GM19438 (cell line): ENCODE measurements around the gene PPOX.
A peak's percentile ranks its signal among the peaks of the same experiment; 100 is the strongest.

Source experiments
- ATAC-seq: cut with Tn5 transposase; IDR thresholded peaks from one replicate; pipeline ENCODE4 v1.9.1; 2021; ENCODE audit warnings: low read depth; ENCODE audit not compliant: unreplicated experiment

The PPOX gene

DNA sequence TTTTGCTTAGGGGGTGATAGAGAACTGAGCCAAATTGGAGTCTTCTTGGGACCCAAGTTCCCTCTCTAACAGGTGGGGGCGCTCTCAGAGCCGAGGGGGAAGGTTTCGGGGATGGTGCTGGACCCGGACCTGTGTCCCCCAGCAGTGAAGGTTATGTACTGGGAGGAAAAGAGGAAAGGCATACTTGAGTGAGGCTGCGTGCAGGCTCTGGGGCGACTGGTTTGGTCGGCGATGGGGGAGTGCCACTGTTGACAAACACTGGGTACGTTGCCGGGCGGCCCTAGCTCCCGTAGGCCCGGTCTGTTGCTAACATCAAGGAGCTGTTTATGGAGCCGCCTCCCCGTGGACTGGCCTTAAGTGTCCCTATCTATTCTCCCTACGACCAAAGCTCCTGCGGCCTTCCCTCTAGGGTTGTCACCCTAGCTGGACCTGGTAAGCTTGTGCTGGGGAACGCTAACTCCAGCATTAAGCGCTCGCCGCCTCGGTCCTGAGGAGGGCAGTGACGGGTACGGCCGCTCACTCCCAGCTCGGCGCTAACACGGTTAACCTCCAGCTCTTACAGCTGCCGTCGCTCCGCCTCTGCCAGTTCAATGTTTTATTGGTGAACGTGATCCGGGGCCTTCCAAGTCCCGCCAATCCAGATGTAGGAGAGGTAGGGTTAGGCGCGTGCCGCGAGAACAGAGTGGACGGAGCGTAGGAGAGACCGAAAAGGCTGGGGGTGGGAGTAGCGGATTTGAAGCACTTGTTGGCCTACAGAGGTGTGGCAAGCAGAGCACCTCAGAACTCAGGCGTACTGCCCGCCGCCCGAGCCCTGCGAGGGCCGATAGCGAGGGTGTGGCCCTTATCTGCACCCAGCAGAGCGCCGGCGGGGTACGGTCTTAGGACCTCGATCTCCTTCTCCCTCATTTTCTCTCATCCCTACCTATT, at the start of gene PPOX:
Gene PPOX (plus strand): TSS at position 685 of the 927 bp plus-strand sequence. CDS start 422 bp downstream, outside the sequence.
- ATAC-seq, result peak; percentile 93

DNA sequence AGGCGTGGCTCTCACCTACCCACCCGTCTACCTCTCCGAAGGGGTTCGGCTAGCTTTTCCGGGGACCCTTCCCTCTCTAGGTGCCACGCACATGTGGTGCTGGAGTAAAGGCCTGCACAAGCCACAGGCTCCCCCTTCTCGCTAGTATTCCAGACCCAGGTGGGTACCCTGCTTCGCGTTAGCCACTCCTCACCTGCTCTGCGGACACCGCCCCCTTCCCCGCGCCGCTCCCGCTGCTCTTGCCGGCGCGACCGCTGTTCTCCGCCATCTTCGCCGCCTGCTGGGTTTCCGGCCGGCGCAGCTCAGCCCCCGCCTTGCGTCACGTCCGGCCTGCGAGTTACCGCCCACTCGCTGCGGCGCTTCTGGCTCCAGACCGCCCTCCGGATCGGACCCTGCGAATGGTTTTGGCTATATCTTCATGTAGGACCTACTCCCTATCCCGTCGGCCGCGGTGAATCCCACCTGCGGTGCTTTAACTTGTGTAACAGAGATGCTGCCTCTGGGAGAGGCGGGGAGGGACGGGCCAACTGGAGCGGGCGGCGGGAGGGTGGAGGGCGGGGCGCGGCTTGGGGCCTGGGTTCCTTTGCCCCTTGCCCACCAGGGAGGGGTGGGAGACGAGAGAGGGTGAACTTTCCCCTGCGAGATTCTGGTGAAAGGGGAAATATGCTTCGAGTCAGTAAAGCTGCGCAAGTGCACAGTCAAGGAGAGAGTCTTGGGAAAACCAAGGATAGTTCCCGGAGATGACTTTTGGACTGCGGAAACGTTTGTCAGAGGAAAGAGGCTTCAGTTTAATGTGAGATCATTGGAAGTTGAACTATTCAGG, 48.3 kb upstream of the PPOX start, which contains the start of the genes NIT1 and PFDN2:
Gene NIT1 (plus strand): TSS at position 347 of the 823 bp plus-strand sequence. CDS start 72 bp downstream, at position 419.
Gene PFDN2 (minus strand): TSS at position 279 of the 823 bp plus-strand sequence. CDS start 11 bp downstream, at position 268.
- peak; percentile 80 for ATAC-seq

DNA sequence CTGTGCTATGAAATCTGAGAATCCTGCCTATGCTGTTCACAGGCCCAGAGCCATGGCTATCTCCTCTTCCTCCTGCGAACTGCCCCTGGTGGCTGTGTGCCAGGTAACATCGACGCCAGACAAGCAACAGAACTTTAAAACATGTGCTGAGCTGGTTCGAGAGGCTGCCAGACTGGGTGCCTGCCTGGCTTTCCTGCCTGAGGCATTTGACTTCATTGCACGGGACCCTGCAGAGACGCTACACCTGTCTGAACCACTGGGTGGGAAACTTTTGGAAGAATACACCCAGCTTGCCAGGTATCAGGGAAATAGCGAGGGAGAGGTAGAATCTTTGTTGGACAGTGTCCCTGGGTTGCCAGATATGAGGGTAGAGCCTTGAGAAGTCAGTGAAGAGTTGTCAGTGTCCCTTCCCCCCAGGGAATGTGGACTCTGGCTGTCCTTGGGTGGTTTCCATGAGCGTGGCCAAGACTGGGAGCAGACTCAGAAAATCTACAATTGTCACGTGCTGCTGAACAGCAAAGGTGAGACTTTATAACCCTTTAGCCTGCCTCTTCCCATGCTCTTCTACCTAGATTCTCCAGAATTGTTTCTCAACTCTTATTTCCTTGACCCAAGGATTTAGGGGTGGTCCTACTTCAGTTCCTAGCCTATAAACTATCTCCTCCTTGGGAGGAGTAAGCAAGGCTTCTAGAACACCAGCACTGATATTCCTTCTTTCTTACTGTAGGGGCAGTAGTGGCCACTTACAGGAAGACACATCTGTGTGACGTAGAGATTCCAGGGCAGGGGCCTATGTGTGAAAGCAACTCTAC, 46.9 kb upstream of the PPOX start:
- ATAC-seq, result no peak

DNA sequence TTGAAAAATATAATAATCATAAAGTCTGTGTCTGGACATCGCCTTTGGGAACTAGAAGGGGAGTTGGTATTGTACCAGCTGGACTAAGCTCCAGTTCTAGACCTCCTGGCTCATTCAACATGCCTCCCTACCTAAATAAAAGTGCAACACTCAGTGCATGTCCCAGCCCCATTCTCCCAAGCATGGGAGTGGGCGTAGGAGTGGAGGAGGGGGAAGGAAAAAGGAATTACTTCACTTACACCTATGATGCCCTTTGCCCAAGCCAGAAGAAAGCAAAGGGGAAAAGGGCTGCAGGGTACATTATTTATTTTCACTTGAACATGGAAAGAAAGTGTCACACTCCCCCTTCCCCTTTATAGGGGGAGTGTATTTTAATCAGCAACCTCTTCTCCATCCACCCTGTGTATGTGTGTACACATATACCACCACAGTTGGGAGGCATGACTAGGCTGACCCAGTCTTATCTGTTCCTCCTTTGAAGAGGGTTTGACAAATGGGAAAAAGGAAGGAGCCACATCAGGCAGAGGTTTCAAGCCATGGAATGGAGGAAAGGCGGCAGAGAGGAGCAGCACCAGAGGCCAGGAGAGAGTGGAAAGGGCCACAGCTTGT, 45.1 kb upstream of the PPOX start:
- no peak for ATAC-seq

DNA sequence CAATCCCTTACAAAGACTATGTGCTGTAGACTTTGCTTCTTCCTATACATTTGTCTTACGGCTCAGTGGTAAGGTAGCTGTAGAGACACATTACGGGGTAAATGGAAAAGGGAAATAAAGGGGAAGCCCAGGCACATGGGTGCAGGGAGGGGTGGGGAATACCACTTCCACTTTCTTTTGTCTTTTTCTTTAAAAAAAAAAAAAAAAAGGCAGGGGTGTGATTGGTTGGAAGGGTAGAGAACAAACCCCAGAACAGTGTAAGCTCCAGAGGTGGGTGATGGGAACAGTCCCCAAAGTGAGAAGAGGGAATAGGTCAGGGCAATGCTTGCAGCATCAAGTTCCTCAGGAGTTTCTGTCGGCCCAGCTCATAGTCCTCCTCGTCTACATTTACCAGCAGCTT, 44.4 kb upstream of the PPOX start:
- ATAC-seq, result no peak

DNA sequence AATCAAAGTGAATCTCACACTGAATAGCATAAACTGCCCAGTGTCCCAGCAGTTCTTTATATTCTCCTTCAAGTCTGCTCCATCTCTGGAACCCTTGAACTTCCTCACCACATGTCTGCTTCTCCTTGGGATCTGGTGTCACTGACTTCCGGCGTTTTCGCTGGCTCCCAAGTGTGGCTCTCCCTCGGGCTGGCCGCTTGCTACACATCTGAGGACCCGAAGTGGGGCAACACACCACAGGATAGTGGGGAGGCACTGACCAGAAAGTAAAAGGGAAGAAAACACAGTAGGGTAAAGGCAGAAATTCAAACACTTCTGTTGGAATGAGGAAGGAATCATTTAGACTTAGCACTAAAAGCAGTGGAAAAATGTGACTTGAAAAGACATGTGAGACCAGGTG, 43.3 kb upstream of the PPOX start:
- ATAC-seq, result no peak

DNA sequence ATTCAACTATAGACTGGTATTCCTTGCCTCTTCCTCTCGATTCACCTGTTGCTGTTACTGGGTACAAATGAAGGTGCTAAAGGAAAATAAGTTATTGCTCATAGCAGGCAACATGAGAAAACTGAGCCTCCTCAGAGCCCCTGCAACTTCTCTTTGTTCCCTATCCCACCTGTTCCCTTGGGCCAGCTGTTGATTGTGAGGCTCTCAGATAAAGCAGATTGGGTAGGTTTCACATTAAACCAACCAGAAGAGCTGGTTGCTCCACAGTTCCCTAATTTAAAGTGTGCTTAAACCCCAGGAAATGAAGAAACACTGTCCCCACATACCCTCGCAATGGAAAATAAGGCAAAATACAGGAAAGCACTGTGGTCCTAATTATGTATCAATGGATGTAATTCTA, 38.6 kb upstream of the PPOX start:
- ATAC-seq, result no peak

DNA sequence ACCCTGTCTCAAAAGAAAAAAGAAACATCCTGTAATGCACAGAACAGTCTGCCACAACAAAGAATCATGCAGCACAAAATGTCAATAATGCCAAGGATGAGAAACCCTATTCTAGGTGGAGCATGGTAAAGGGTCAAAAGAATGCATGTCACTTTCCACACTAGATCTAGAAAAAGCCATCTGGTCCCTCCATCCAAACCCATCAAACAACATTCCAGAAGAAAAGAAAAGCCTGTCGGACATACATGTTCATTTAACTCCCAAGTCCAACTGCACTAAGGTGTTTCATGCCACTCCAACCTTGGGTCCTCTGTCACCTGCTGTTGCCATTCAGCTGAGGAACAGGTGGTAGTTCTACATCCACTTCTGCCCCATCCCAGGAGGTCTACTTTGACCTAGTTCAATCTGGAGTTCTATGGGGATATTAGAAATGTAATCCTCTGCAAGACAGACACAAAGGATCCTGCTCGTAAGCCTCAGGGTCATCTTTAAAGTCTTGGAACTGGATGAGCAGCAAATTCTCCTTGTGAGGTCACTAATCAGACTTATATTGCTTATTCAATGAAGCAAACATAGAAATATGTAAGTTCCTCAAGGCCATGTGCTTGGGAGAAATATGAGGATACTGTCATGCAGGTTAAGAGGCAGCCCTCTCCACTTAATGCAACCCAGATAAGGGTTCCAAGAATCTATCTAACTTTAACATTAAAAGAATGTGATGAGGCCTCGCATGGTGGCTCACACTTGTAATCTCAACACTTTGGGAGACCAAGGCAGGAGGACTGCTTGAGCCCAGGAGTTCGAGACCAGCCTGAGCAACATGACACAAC, 37.4 kb upstream of the PPOX start:
- ATAC-seq, result no peak

DNA sequence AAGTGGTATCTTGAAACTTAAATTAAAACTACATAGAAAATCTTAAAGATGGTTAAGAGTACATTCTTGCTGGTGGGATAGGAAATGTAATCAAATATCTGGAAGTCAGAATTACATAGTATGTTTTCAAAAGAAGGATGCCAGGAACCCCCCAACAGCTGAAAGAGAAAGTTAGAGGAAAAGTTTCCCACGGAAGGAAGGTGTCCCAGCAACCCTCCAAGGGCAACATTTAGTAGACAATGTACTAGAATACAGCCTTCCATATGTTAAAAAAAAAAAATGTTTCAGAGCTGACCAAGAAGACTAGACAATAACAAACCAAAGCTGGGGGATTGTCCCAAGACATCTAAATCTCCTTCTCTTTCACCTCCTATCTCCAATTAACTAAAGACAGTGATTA, 36.0 kb upstream of the PPOX start:
- no peak for ATAC-seq

DNA sequence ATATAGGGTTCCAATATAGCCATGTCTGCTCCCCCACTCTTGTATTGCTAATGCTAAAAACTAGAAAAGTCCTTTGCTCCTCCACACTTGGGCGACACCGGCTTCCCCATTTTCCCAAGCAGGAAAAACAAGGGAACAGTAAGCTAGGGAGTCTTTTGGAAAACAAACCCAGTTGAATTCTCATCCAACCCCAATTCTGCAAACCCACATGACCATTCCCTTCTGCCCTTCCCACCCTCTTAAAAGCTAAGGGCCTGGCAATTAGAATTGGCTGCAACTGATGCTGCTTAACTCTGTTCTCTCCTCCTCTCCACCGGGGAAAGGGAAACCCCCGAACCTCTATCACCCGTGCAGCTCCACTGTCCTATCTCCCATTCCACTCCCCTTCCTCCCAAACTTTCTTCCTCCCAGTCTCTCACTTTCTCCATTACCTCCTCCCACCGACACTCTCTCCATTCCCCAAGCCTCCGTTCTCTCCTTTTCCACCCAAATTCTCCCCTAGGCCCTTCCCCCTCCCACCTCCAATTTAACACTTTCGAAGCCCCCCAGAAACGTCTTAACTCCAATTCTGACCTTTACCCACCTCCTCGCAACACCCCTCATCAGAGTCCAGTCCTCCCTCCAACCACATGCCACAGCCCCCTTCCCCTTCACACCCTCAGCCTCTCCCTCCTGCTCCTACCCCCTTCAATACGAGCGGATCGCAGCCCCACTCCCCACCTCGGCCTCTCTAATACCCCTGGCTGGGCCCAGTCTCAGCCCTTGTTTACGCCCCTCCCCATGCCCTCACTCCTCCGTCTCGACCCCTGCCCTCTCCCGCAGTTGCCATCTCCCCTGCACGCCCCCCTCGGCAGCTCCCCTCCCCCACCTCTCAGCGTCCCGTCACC, 34.5 kb upstream of the PPOX start:
- ATAC-seq, result no peak

DNA sequence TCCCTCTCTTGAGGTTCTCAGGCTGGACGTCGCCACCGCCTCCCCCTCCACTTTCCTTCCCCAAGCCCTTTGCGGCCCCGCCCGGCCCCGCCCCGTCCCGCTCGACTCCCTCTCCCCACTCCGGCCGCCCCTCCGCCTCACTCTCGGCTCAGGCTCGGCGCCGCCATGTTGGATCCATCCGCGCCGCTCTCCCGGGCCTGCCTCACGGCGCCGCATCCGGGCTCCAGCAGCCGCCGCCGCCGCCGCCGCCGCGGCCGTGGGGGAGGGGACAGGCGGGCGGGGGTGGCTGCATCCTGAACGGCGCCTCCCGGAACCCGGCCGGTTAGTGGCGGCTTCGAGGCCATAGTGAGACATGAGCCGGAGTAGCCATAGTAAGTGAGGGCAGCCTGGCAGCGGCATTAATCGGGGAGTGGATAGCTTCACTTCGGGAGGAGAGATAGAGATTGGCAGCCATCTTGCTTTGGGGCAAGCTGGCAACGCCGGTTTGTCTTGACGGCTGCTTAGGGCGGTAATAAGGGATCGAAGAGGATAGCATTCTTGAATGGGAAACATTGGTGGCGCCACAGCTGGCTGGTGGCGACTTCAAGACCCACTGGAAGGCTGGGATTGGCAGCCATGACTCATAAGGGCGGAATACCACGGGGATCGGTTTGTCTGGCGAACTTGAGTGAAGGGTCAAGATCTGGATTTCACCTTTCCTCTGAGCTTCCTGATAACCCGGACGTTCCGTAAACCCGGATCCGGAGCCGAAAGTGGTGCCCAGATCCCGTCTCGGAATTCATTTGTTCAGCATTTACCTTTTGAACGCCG, 33.6 kb upstream of the PPOX start, which contains the start of gene DEDD:
Gene DEDD (minus strand): TSS at position 258 of the 810 bp plus-strand sequence. CDS start 8,205 bp downstream, outside the sequence.
- ATAC-seq, result peak; percentile 97

DNA sequence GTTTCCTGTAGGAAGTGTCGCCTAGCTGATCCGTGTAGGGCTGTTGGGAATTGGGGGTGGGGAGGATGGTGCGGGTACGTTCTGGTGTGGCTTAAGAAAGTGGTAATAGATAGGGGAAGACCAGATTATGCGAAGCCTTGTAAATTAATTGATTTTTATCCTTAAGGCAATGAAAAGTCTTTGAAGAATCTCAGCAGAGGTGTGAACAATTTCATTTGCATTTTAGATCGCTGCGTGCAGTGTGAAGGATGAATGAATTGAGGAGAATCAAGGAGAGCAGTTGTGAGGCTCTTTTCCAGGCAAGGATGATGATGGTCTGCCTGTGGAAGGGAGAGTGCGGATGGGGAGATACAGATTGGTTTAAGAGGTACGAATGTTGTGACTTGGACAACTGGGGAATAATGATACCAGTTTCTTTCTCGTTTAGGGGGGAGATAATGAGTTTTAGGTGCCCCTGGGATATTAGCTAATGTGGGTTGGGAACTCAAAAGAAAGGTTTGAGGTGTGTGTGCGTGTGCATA, 32.9 kb upstream of the PPOX start:
- ATAC-seq, result no peak

DNA sequence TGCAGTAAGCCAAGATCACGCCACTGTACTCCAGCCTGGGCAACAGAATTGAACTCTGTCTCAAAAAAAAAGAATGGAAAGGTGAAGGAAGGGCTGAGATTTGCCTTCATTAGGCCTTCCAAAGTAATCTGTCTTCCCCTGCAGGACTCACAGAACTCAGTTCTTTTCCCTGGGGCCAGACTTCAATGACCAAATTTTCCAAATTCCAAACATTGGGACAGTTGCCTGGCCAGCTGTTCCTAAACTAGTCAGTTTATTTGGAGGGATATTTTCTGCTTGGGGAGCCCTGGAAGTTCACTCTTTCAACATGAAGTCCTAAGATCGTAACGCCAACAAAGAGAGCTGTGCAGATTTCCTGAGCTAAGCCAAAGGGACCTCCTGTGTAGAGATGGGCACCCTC, 28.3 kb upstream of the PPOX start:
- no peak for ATAC-seq

DNA sequence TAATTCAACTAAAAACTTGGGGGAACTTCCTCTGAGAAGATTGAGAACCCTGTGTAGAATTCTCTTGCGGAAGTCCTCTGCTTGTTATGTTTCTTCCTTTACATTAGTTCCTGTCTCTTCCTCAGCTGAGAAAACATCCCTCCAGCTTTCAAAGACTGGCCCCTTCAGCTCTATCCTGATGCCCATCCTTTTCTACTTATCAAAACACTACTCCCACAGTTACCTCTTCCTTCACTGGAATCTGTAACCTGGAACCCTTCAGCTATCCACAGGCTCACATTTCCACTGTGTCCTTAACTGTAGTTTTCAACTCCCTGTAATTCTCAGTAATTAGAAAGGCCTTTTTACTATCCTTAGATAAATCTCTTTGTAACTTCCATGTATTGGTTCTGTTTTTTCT, 27.8 kb upstream of the PPOX start:
- ATAC-seq, result no peak

DNA sequence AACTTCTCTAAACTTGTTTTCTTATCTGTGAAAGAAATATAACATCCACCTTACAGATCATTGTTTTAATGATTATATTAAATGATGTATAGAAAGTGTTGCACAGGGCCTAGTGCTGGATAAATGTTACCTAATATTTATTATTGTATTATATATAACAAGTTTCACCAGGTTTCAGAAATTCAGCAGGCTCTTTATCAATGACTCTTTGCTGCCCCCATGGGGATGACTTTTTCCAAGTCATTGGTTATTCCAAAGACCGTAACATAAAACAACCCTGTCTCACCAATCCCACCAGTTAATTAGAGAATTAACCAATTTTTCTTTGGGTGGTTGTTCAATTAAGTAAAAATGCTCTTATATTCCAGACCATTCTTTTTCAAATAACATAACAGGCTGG, 26.5 kb upstream of the PPOX start:
- no peak for ATAC-seq

DNA sequence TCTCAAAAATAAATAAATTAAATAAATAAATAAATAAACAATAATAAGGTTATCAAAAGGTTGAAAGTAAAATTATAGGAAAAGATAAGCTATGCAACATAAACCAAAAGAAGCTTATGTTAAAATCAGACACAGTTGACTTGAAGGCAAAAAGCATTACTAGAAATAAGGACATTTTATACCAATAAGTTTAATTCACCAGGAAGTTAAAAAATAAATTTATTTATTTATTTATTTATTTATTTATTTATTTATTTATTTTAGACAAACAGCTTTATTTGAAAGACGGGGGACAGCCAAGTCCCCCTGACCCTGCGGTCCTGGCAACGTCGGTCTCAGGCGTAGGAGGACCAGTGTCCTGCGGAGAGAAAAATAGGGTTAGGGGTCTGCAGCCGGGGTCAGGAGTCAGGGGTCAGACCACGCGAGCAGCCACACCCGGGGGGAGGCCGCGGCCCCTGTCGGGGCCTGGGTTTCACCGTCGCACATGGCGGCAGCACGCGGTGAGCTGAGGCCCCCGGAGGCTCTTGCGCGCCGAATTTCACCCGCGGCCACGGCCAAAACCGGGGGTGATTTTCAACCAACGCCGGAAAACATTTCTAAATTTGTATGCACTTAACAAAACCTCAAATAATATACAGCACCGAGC, 25.3 kb upstream of the PPOX start:
- no peak for ATAC-seq

DNA sequence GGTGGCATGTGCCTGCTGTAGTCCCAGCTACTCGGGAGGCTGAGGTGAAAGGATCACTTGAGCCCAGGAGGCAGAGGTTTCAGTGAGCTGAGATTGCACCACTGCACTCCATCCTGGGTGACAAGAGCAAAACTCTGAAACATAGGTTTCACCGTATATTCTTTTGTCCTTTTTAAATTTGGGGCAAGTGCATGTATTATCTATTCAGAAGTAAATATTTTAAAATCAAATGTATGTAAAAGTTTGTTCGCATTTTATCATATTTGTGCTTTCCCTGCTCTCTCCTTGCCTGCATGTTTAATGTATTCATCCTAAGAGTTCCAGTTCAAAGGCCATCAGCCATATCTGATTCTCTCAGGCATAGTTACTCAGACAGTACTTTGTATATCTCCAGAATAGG, 20.4 kb upstream of the PPOX start:
- no peak for ATAC-seq
